Right cardiac atrium (tissue), 5 donors: ENCODE results near the gene HCN3. TPM values are rescaled to one million over a fixed set of nuclear protein-coding genes. Genes with fewer than 3 reads are reported as not detected.

Source experiments
- ATAC-seq, 2 donors: fragments of 200-7000 bp; cut with Tn5 transposase; one replicate each; pipeline versions ENCODE4 v1.8.0 to v1.9.1; 2020; ENCODE audit warnings: moderate library complexity in 2 of 2, mild to moderate bottlenecking in 1 of 2
- DNase-seq, 3 donors: peaks; one replicate each; pipeline ENCODE4 v3.0.0-alpha.2; 2020
- H3K27ac ChIP-seq: one replicate; pipeline ENCODE4 v1.5.1; 2013; ENCODE audit warnings: mild to moderate bottlenecking, low read length, control low read depth, moderate library complexity
- H3K27me3 ChIP-seq: one replicate; pipeline ENCODE4 v1.6.1; 2013; ENCODE audit not compliant: control insufficient read depth, insufficient read depth
- H3K4me1 ChIP-seq: one replicate; pipeline ENCODE4 v1.6.1; 2013; ENCODE audit warnings: low read length; ENCODE audit not compliant: control insufficient read depth, insufficient read depth
- H3K4me3 ChIP-seq: one replicate; pipeline ENCODE4 v1.5.1; 2013; ENCODE audit warnings: low read length, control low read depth
- H3K9me3 ChIP-seq: one replicate; pipeline ENCODE4 v1.6.1; 2013; ENCODE audit warnings: low read length; ENCODE audit not compliant: control insufficient read depth
- WGBS: extraction: QIAGEN DNeasy Blood & Tissue Kit; methylation state at CpG from one replicate; pipeline ENCODE4 v1.1.7; 2013; 5-methylcytosine and 5-hydroxymethylcytosine counted together
- intact Hi-C, 4 donors: fragments of 100-400 bp; cut with DNase I; formaldehyde crosslinking; loops; one replicate each; pipeline versions ENCODE4 v1.11.0 to v1.14.0; 2022 to 2023
- polyA plus RNA-seq: library from polyadenylated mRNA; stranded (reverse); fragments of 200-250 nt; gene quantifications from one replicate; pipeline ENCODE4 v1.2.3, GENCODE V29; 2013
- total RNA-seq, 4 donors: library from RNA; stranded (reverse); fragmentation: NEBNext Ultra II Directional; extraction: Animal tissue kit (Norgen Biotek cat#: 25700); gene quantifications; one replicate each; pipeline ENCODE4 v1.2.1, GENCODE V29; 2021
- donor health status: healthy with polysubstance abuse.
- donor health status: DM: no; HTN: yes; CAD: no.
- donor health status: DM: no; HTN: no; CAD: no.
- donor health status: DM: no; HTN: yes; CAD: no; lungs with severe emphysema.
- donor health status: DM: yes; HTN: yes; CAD: no.

Gene HCN3
- total and polyA plus RNA-seq, 5 donors, result 0.77 to 1.4 (median 0.97) TPM

DNA sequence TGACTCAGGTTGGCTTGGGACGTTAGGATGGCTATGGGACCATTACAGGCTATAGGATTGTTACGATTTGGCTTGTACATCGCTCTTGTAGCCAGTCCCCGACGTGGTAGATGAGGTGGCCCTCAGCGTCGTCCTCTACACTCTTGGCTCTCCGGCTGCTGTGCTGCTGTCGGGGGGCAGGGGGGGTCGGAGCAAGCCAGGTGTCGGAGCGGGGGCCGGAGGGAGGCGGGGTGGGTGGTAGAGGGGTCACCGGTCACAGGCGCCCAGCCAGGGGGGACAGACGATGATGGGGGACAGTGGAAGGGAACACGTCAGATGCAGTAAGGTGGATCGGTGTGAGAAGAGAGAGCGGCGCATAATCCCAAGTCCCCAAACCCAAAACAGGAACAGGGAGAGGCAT, 8.6 kb upstream of the HCN3 start:
- WGBS, result 89% methylated on average over 21 of the region's 21 CpGs
- no peak overlapping the region for H3K27ac ChIP-seq
- no peaks in the 10 kb centered on the region for H3K4me1 ChIP-seq
- DNase-seq (no peak), ATAC-seq (no peak)
- intact Hi-C loops, result loop anchor here in 1 of 4 donors (10.0 kb wide), 1 partner anchor 246 kb away; no protein-coding TSS in a partner anchor
- no peaks in the 10 kb centered on the region for H3K27me3 ChIP-seq
- no peaks in the 10 kb centered on the region for H3K9me3 ChIP-seq
- H3K4me3 ChIP-seq, result no peak overlapping the region

DNA sequence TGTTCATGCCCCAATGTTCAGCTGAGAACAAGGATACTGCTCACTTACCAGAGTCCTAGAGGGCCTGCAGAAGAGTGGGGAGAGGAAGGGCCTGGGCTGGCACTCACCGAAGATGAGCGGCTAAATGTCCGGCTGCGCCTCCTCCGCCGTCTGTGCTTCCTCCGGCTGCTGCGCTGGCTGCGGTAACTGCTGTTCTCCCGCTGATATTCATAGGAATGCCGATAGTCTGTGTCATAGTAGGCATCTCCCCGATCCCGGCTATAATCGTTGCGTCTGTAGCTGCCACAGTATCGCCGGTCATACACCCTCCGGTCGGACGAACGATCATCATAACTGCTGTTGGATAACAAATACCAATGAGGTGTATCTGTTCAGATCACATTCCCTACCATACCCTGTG, 7.9 kb upstream of the HCN3 start:
- H3K4me3 ChIP-seq, result no peak overlapping the region
- H3K27ac ChIP-seq, result no peak overlapping the region
- no peak for ATAC-seq
- H3K4me1 ChIP-seq, result no peaks in the 10 kb centered on the region
- no peaks in the 10 kb centered on the region for H3K27me3 ChIP-seq
- WGBS, result 92% methylated on average over 21 of the region's 21 CpGs
- DNase-seq, result no peak
- intact Hi-C loops, result loop anchor here in 1 of 4 donors (10.0 kb wide), 1 partner anchor 245 kb away; no protein-coding TSS in a partner anchor
- H3K9me3 ChIP-seq, result no peaks in the 10 kb centered on the region

DNA sequence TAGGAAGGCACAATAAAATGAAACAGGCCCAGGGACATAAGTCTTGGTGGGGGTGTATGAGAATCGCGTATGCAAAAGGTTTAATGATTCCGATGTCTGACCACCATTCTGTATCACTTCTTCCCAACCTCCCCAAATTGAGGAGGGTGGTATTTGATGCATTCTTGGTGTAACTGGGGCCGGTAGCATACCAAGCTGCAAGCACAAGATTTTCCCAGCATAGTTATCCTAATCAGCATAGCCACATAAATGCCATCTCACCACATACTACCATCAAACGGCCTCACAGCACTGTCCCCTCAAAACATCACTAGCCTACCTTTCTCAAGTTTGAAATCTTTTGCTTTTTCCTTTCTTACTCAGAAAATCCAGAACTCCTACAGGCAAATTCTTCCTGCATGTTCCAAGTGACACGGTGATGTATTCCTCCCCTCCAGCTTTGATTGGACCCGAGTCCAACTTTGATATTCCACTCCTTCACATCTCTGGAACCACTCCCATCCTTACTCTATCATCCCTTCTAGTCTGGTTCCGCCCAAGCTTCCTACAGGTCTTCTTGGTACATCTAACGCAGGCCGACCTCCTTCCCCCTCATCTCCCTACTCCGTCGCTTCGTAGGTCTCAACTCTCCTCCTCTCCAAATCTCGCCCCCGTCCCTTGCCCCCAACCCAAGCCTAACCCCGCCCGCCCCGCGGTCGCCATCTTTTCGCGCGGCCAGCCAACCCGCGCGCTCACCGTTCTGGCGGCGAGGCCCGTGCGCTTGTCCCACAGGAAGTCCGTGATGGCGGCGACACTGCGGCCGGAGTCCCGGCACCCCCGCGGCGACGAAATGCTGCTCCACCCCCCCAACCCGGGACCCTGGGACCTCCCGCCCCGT, 4.6 kb upstream of the HCN3 start:
- peak; percentile 51 to 61 for ATAC-seq
- intact Hi-C loops, result no loop called here
- Histone ChIP-seq H3K4me3 (peak overlapping the region; percentile 62), H3K9me3 (no peaks in the 10 kb centered on the region), H3K4me1 (no peaks in the 10 kb centered on the region), H3K27me3 (no peaks in the 10 kb centered on the region), H3K27ac (peak overlapping the region; percentile 64)
- WGBS, result 4% methylated on average over 44 of the region's 44 CpGs
- DNase-seq, result no peak

DNA sequence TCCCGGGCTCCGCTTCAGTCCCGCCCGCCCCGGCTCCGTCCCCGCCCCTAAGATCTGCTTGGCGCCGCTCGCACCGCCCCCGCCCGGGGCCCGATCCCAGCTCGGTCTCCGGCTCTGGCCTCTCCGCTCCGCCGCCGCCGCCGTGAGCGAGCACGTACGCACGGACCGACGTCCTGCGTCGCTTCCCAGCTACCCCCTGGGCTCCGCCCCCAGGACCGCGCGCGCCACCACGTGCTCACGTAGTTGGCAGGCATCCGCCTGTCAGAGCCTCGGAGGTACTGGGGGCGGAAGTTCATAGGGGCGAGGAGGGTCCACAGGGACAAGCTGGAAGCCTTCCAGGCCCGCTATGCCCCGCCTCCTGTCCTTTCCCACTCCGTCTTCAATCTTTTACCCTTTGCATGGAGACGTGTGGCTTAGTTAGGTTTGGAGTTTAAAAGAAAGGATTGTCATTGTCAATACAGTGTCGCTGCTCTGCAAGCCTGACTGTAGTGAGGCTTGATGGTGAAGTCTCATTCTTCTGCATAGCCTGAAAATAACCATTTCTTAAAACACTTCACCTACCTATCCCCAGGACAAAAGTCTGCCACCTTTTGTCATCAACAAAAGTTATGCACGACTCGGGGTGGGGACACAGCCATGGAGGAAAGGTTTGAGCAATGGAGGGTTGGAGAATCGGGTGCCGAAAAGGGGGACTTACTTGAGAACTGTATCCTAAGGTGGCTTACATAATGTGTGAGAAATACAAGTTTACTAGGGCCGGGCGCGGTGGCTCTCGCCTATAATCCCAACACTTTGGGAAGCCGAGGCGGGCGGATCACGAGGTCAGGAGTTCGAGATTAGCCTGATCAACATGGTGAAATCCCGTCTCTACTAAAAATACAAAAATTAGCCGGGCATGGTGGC, 3.7 kb upstream of the HCN3 start, which contains the start of gene CLK2:
CLK2 (minus strand) TSS at position 162 of the 903 bp plus-strand sequence. CDS start 2,527 bp downstream, outside the sequence.
- Histone ChIP-seq H3K9me3 (no peaks in the 10 kb centered on the region), H3K27ac (peak within 1 kb of the TSS; percentile 65), H3K4me1 (no peaks in the 10 kb centered on the region), H3K4me3 (peak within 1 kb of the TSS; percentile 62), H3K27me3 (no peaks in the 10 kb centered on the region)
- ATAC-seq, result peak; percentile 93 to 95
- WGBS, result 12% methylated on average over 61 of the region's 61 CpGs
- peak; percentile 98 to 99 (median 98) for DNase-seq
- intact Hi-C loops, result no loop called here

DNA sequence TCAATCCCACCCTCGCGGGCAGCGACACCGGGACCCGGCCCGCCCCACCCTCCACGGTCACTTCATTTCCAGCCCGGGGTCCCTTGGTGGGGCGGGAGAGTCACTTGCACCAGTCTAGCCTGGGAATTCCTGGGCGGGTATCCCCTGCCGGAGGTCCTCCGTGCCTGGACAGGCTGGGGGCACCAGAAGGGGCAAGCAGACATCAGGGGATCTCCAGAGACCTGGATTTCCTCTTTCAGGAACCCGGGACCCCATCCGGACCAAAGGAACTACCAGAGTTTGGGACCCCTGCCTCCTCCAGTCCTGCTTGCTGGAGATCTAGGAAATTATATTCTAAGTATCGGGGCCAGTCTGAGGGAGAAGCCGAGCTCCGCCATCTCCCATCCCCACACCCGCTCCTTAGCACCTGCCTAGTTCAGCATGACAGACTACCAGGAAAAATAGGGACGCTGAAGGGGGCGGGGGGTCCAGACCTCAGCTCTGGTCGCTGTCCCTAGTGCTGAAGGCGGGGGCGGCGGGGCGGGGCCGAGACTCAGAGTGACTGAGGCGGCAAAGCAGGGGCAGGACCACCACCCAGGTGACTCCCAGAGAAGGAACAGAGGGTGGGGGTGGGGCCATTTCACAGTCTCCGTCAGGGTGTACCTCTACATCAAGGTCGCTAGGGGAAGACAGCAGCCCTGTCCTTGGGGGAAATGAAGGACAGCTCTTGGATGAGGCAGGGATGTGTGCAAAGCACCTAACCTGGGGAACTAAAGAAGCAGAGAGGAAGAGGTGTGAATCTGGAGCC, 832 bp downstream of the HCN3 start:
- Histone ChIP-seq H3K27ac (no peak overlapping the region), H3K4me1 (no peaks in the 10 kb centered on the region), H3K9me3 (no peaks in the 10 kb centered on the region), H3K27me3 (no peaks in the 10 kb centered on the region), H3K4me3 (peak overlapping the region; percentile 62)
- 1% methylated on average over 29 of the region's 29 CpGs for WGBS
- intact Hi-C loops, result loop anchor here (5.0 kb wide), 1 partner anchor 44 kb away; the partner anchor contains the start of gene RUSC1 (in 4 of the 4)
- peak; percentile 7 to 13 for ATAC-seq
- DNase-seq, result peak; percentile 59 to 83 (median 82)

DNA sequence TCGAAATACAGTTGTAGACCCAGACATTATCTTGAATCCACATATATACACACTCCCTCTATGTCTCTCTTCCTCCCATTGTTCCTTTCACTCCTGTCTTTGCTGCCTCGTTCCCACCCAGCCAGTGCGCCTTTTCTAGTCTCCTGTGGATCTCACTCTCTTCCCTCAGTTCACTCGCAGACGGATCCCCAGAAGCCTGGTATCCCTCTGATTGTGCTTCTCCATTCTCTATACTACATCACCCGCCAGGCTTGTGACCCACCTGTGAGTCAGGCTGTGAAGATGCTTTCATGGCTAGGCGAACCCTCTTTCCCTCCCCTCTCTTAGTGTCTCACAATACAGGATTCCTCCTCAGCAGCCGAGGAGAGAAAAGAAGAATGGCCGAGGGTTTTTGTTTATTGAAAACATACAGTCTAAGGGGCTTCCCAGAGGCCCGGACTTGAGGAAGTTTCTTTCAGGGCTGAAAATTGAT, 1.5 kb downstream of the HCN3 start:
- WGBS, result 59% methylated on average over 10 of the region's 10 CpGs
- no peaks in the 10 kb centered on the region for H3K4me1 ChIP-seq
- no peak overlapping the region for H3K4me3 ChIP-seq
- no peak for DNase-seq
- H3K9me3 ChIP-seq, result no peaks in the 10 kb centered on the region
- H3K27ac ChIP-seq, result no peak overlapping the region
- ATAC-seq, result no peak
- intact Hi-C loops, result loop anchor here (5.0 kb wide), 1 partner anchor 44 kb away; the partner anchor contains the start of gene RUSC1 (in 4 of the 4)
- no peaks in the 10 kb centered on the region for H3K27me3 ChIP-seq

DNA sequence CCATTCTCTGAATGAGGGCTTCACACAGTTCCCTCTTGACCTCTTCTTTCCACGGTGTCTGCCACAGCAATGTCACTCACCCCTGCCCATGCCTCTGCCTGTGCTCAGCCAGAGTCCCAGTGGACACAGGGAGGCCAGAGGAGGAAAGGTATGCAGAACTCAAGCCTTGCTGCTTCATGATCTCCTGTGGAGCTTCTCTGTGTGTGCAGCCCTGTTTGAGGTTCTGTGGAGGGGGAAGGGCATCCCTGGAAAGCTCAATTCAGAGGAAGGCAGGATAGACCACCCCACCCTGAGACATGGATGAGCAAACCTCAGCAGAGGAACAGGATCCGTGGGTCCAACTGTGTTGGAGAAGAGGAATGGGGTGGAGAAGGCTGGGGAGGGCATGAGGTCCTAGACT, 2.0 kb downstream of the HCN3 start:
- Histone ChIP-seq H3K4me3 (no peak overlapping the region), H3K27ac (no peak overlapping the region), H3K27me3 (no peaks in the 10 kb centered on the region), H3K9me3 (no peaks in the 10 kb centered on the region), H3K4me1 (no peaks in the 10 kb centered on the region)
- ATAC-seq (no peak), DNase-seq (no peak)
- 80% methylated on average over 2 of the region's 2 CpGs for WGBS
- intact Hi-C loops, result loop anchor here (5.0 kb wide), 1 partner anchor 43 kb away; the partner anchor contains the start of gene RUSC1 (in 4 of the 4)

DNA sequence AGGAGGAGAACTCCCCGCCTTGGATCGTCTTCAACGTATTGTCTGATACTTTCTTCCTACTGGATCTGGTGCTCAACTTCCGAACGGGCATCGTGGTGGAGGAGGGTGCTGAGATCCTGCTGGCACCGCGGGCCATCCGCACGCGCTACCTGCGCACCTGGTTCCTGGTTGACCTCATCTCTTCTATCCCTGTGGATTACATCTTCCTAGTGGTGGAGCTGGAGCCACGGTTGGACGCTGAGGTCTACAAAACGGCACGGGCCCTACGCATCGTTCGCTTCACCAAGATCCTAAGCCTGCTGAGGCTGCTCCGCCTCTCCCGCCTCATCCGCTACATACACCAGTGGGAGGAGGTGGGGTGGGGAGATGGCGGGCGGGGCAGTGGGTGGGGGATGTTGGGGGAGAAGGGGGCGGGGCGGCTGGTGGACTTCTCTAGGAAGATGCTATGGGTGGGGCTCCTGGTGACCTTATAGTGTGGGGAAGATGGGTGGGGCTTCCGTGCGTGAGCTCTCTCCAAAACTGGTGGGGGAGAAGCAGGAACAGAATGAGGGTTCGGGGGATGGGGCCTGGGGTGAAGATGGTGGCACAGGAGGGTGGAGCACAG, 5.3 kb downstream of the HCN3 start:
- H3K4me1 ChIP-seq, result no peaks in the 10 kb centered on the region
- DNase-seq (no peak), ATAC-seq (no peak)
- H3K4me3 ChIP-seq, result no peak overlapping the region
- H3K9me3 ChIP-seq, result no peaks in the 10 kb centered on the region
- H3K27me3 ChIP-seq, result no peaks in the 10 kb centered on the region
- WGBS, result 94% methylated on average over 29 of the region's 29 CpGs
- intact Hi-C loops, result loop anchor here in 1 of 4 donors (10.0 kb wide), 1 partner anchor 312 kb away; no protein-coding TSS in a partner anchor
- no peak overlapping the region for H3K27ac ChIP-seq

DNA sequence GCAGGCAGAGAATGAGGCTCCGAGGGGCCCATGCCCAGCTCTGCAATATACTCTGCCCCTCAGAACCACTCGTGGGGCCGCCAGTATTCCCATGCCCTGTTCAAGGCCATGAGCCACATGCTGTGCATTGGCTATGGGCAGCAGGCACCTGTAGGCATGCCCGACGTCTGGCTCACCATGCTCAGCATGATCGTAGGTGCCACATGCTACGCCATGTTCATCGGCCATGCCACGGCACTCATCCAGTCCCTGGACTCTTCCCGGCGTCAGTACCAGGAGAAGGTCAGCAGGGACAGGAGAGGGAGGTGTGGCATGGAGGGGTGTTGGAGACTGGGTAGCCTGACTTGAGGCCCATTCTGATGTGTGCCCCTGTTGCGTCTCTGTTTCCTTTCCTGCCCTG, 7.2 kb downstream of the HCN3 start:
- Histone ChIP-seq H3K9me3 (no peaks in the 10 kb centered on the region), H3K4me1 (no peaks in the 10 kb centered on the region), H3K4me3 (no peak overlapping the region), H3K27ac (no peak overlapping the region), H3K27me3 (no peaks in the 10 kb centered on the region)
- WGBS, result 90% methylated on average over 12 of the region's 12 CpGs
- intact Hi-C loops, result loop anchor here in 1 of 4 donors (10.0 kb wide), 1 partner anchor 310 kb away; no protein-coding TSS in a partner anchor
- ATAC-seq (no peak), DNase-seq (peak in 1 of 3 donors; percentile 48)
